GM19240 (cell line): ENCODE results near the gene MED14.

ENCODE experiments used
- DNase-seq: peaks from one replicate; pipeline ENCODE4 v3.0.0; 2011; ENCODE audit warnings: low spot score; ENCODE audit not compliant: insufficient read length

MED14 gene

GRCh38 chrX:40663880-40664630 lies 71.3 kb downstream of the MED14 start:
- DNase-seq: no peak

DNA sequence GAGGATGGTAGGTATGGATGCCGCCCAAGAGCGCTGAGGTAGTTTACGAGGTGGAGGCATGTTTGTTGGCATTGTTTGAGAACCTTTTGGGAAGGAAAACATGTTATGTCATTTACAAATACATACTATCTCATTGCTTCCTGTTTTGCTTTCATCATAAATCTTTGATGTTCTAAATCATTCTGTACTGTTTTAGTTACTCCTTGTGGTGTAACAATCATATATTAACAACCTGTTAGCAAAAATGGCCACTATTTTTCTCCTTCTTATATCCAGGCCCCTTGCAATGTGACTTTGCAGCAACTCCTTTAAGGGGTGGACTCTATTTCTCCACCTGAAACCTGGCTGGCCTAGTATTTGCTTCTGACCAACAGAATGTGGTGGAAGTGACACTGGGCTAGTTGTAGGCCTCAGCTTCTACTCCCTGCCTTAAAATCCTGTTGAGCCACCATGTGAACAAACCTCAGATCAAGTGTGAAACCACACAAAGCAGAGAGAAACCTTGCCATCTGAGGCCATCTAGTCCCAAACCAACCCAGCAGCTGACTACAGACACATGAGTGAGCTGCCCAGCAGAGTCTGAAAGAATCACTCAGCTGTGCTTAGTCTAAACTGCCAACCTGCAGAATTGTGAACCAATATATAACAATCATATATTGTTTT lies 72.1 kb downstream of the MED14 start:
- DNase-seq: no peak

DNA sequence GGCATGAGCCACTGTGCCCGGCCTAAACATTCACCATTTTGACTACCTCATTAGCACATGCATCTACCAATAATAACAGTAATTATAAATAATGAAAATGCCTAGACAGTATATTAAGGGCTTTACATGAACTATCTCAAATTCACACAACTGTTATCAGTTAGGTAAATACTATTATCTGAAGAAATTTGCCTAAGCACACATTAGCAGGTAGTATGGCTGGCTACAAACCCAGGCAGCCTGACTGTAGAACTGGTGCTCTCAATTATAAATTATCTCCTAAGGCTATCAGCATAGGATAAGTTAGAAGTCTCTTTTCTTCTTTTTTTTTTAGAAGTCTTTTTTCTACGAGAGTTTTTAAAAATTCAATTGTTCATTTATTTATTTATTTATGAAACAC lies 73.9 kb downstream of the MED14 start:
- DNase-seq: no peak

- DNase-seq: no peak
These were observed 75.0 kb downstream of the MED14 start for GRCh38 chrX:40660381-40660780.

DNA sequence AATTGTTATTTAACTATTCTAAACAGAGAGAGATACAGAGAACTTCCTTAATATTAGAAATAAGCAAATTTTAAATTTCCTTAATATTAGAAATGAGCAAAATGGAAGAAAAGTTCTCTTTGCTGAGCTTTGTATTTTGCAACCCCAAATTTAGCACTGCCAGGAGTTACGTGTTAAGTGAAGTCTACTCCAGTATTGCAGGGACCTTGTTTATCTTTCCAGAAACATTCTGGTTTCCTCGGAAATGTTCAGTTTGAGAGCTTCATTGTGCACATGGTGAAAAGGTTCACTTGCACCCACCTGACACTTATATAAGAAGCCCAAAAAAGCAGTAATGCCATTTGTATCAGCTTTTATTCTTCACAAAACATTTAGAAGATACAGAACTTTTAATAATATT lies 81.8 kb downstream of the MED14 start:
- DNase-seq: no peak

GRCh38 chrX:40652664-40653063 lies 82.7 kb downstream of the MED14 start:
- DNase-seq: no peak

DNA sequence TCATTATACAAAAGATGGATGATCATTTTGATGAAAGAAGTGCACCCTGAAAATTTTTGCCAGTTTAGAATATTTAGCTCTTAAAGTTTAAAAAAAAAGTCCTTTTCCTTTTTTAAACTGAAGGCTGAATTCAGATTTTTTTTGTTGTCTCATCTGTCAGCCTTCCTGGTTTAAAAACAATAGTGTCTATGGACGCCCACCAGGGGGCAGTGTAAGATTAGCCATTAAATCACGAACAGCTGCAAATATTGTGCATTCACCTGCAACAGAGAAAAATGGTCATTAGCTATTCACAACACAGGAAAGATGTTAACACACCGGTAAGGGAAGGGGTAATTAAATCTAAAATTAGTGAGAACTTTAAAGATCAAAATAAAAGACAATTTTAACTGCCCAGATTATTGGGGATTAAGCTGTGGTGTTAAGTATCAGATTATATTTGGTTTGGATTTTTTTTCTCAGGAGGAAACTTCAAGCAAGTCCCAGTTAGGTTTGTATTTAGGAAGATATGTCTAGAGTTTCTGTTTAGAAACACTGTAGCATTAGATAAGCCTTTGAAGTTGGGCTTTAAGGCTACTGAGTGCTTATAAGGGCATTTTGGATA lies 83.6 kb downstream of the MED14 start:
- no peak for DNase-seq

DNA sequence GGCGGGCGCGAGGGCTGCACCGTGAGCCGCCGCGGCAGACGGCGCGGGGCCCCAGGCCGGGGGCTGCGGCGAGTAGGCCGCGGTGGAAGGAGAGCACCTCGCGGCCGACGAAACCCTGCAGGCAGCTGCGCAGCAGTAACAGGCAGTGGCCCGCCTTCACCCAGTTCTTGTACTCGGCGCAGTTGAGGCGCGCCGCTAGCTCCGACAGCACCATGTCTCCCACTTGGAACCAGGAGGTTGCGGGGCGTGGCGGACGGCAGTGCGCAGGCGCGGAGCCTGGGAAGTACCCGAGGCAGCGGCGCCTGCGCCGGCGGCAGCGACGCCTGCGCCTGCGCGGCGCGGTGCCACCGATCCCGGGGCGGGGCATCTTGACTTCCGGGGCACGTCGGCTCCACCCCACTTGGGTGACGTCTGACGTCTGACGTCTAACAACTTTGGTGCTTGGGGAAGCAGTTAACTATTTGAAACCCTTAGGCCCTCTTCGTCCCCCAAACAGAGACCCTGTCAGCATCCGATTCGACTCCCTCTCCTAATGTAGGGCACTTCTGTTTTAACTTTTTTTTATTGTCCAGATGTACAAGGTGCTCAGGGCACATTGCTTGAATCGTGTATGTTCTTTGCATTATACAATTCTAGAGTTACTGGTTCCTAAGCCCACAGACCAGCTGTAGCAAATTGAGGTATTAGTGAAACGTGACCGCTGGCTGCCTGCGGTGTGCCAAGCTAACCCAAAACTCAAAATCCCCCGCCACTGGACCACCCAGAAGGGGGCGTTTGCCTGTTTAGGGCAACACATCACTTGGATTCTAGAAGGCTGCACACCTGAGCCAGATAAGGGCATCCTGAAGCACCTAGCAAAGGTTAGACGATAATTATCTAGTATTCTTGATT lies 87.8 kb downstream of the MED14 start, which contains the start of gene CXorf38:
CXorf38 (minus strand) TSS at position 255 of the 891 bp plus-strand sequence; CDS start at position 214, 41 bp downstream.
- DNase-seq: peak; percentile 66

DNA sequence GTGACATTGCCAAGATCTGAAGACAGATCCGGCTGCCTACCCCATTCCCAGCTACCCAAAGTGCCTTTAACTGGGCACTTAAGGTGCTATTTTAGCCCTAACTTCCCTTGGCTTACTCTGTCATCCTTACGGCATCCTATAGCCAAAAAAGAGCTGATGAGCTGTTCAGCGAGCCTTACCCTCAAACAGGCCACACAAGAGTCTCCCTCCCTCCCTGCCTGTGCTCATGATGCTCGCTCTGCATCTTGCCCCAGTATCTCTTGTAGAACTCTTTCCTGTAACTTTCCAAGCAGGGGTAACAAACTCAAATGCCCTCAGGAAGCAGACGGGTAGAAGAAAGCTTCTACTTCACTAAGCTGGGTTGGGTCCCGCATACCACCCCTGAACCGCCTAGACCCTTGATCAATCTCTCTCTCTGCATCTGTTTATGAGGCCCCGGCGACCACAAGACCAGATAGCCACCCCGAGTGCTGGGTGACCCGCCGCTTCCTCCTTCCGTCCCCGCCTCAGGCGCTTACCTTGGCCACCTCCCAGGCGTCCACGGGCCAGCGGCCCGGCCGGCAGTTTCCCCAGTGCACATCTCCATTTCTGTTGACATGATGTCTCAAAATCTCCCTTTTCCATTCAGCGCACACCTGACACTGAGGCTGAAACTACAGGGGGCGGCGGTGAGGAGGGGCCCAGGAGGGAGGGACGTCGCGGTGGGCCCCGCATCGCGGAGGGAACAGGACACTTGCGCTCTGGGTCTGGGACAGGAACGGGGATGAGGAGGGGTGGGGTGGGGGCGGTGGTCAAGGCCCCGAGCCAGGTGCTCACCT lies 88.6 kb downstream of the MED14 start:
- no peak for DNase-seq

- peak; percentile 37 for DNase-seq
These were observed 90.5 kb downstream of the MED14 start for GRCh38 chrX:40644821-40645358.

DNA sequence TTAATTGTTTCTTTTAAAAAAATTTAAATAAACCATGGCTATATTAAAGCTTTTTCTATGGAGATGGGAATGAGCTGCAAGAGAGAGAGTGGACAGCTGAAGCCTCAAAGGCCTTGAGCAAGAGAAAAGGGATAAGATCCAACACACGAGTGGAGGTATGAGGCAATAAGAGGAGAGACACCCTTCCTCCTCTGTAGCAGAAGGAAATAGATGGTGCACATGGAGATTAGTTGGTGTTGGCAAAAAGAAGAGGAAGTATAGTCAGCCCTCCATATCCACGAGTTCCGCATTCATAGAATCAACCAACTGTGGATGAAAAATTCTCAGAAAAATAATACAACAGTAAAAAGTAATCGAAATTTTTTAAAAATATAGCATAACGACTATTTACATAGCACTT lies 91.2 kb downstream of the MED14 start:
- no peak for DNase-seq

GRCh38 chrX:40637687-40638086 lies 97.7 kb downstream of the MED14 start:
- no peak for DNase-seq

DNA sequence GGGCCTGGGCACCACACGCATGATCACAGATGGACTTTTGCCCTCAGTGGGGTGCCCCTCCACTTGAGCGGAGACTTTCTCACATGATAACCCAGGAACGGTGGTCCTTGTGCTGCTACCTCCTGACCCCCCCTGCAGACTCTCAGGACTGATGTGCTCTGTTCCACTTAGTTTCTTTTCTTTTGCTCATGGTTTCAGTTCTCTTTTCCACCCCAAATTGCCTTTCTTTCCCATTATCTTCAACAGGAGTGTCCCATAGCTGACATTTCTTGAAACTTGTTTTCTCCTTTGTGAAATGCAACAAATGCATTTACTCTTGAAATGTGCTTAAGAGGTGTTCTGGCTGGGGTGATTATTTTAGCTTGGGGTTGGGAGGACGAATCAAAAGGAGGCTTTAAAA lies 103.1 kb downstream of the MED14 start:
- DNase-seq: no peak

DNA sequence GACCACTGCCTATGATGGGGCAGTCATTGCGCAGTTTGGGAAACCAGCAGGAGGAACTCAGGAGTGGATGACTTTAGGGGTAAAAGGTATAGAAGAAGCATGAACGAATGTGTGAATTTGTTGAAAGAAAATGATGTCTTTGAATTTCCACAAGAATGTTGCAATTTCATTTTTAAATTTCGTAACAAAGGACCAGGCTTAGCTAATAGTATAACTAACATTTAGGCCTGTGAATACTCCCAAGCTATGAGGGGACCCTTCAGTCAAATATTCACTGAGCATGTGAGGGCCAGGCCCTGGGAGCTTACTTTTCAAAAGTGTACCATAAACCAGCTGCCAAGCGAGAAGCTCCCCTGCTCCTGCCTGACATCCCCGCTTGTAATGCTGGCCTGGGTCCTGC lies 106.8 kb downstream of the MED14 start:
- DNase-seq: no peak

GRCh38 chrX:40625294-40625693 lies 110.0 kb downstream of the MED14 start:
- no peak for DNase-seq

DNA sequence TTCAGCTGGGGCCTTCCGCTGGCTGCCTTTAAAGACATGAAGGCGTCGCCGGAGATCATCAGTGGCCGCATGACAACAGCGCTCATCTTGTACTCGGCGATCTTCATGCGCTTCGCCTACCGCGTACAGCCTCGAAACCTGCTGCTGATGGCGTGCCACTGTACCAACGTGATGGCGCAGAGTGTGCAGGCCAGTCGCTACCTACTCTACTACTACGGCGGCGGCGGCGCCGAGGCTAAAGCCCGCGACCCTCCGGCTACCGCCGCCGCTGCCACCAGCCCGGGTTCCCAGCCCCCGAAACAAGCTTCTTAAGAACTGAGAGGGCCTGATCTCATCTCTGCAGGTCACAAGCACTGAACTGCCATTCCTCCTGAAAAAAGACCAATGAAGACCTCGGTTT lies 111.7 kb downstream of the MED14 start:
- DNase-seq: no peak

- DNase-seq: no peak
These were observed 112.2 kb downstream of the MED14 start, which contains the start of gene MPC1L for GRCh38 chrX:40623139-40623536. TSS of gene MPC1L (plus strand) at chrX:40623428. CDS start at chrX:40623566, 138 bp downstream.

DNA sequence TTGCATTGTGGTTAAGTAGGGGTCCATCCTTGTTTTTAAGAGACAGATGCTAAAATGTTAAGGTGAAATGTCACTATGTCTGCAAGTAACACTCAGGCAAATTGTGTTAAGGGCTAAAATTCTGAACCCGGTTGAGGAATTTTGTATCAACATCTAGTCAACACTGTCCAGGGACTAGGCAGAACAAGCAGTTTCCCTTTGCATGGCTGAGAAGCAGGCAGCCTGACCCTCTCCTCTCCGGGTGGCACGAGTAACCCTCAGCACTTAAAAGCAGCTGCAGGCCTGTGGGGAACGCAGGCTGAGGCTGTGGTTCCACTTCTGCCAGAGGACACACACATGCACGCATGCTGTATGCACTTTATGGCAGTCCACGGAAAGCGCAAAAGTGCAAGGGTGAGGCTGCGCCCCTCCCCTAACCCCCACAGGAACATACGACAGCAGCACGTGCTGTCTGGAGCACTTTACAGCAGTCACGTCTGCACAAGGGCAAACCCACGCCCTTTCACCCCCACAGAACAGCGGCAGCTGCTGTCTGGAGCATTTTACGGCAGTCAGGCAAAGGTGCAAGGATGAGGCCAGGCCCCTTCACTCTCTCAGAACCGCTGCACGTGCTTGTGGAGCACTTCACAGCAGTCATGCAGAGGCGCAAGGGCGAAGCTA lies 112.7 kb downstream of the MED14 start:
- DNase-seq: no peak

GRCh38 chrX:40617566-40617965 lies 117.8 kb downstream of the MED14 start:
- no peak for DNase-seq

DNA sequence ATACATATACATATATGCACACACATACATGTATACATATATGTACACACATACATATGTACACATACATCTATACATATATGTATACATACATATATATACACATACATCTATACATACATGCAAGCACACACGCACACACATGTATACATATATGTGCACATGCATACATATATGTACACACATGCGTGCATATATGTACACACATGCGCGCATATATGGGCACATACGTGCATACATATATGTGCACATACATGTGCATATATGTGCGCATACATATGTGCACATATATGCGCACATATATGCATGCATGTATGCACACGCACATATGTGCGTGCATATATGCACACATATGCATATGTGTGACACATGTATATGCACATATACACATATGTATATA lies 119.4 kb downstream of the MED14 start:
- no peak for DNase-seq
